Liver (tissue), 3 donors: ENCODE results near the gene RAB44.

Source experiments
- CTCF ChIP-seq: fragments of 150-350 bp; IDR thresholded peaks from 2 replicates; pipeline ENCODE4 v1.5.1; 2017; ENCODE audit warnings: improper control_type of control experiment, low read depth, low read length; ENCODE audit not compliant: missing input control
- RAD21 ChIP-seq, 2 donors: IDR thresholded peaks; 2 replicates each; pipeline ENCODE4 v1.6.1; 2016; ENCODE audit warnings: antibody characterized with exemption in 2 of 2, mild to moderate bottlenecking in 2 of 2
- REST ChIP-seq: IDR thresholded peaks from 2 replicates; pipeline ENCODE4 v1.6.1; 2016; ENCODE audit warnings: antibody characterized with exemption, mild to moderate bottlenecking
- RXRA ChIP-seq, 2 donors: IDR thresholded peaks; 2 replicates each; pipeline ENCODE4 v1.6.1; 2017 to 2018; ENCODE audit warnings: antibody characterized with exemption in 2 of 2, mild to moderate bottlenecking in 1 of 2
- TAF1 ChIP-seq: conservative IDR thresholded peaks from 2 replicates; pipeline ENCODE4 v1.6.1; 2016; ENCODE audit warnings: antibody characterized with exemption, mild to moderate bottlenecking
- YY1 ChIP-seq: IDR thresholded peaks from 2 replicates; pipeline ENCODE4 v1.6.1; 2016; ENCODE audit warnings: antibody characterized with exemption, mild to moderate bottlenecking
- TF ChIP-seq, protein P1 (sequence below): IDR thresholded peaks from 2 replicates; pipeline ENCODE4 v1.6.1; 2016; ENCODE audit warnings: antibody characterized with exemption
- TF ChIP-seq, protein P2 (sequence below): IDR thresholded peaks from 2 replicates; pipeline ENCODE4 v1.6.1; 2016; ENCODE audit warnings: antibody characterized with exemption
- TF ChIP-seq, protein P3 (sequence below): IDR thresholded peaks from 2 replicates; pipeline ENCODE4 v1.6.1; 2016; ENCODE audit warnings: antibody characterized with exemption
- donor health status: healthy.
- donor health status: healthy.

GRCh38 chr6:36712816-36713215, 15.2 kb downstream of the RAB44 start:
- TF ChIP-seq CTCF: no peak
- no peak for TF ChIP-seq RAD21 (IDR thresholded peaks at IDR 0.05)
- no peak for TF ChIP-seq REST
- no peak for TF ChIP-seq RXRA (IDR thresholded peaks at IDR 0.05)
- TF ChIP-seq, protein P1, sequence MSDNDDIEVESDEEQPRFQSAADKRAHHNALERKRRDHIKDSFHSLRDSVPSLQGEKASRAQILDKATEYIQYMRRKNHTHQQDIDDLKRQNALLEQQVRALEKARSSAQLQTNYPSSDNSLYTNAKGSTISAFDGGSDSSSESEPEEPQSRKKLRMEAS: no peak
- TF ChIP-seq, protein P2, sequence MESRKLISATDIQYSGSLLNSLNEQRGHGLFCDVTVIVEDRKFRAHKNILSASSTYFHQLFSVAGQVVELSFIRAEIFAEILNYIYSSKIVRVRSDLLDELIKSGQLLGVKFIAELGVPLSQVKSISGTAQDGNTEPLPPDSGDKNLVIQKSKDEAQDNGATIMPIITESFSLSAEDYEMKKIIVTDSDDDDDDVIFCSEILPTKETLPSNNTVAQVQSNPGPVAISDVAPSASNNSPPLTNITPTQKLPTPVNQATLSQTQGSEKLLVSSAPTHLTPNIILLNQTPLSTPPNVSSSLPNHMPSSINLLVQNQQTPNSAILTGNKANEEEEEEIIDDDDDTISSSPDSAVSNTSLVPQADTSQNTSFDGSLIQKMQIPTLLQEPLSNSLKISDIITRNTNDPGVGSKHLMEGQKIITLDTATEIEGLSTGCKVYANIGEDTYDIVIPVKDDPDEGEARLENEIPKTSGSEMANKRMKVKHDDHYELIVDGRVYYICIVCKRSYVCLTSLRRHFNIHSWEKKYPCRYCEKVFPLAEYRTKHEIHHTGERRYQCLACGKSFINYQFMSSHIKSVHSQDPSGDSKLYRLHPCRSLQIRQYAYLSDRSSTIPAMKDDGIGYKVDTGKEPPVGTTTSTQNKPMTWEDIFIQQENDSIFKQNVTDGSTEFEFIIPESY: no peak
- TF ChIP-seq, protein P3, sequence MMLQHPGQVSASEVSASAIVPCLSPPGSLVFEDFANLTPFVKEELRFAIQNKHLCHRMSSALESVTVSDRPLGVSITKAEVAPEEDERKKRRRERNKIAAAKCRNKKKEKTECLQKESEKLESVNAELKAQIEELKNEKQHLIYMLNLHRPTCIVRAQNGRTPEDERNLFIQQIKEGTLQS: no peak
- no peak for TF ChIP-seq YY1
- no peak for TF ChIP-seq TAF1
